ENCODE measurements around the gene GNB1L. TPM values are rescaled to one million over a fixed set of nuclear protein-coding genes. Genes with fewer than 3 reads are reported as not detected.

GNB1L gene
- total and polyA plus RNA-seq, 9 of the 15 experiments (the other 6 are each of a cell fraction or from before 2014, with no cell fraction given): 0.56 to 50.5 (median 10.2) TPM

DNA sequence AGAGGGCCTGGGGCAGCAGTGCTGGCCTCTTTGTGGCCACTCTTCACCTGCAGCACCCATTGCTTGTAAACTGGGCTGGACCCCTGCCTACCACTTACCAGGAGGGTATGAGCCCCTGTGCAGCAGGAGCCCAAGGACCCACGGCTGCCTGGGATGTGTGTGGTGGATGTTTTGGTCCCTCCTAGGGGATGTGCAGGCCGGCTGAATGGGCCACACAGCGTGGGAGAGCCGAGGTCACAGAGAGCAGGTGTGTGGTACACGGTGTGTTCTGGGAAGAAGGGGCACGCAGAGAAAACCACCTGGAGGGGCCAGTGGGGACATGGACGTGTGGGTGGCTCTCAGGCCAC is 19.3 kb upstream of the GNB1L start (continued):
- no peak for TF ChIP-seq ZNF311 (CRISPR knock-in tag; IDR thresholded peaks at IDR 0.05)
- TF ChIP-seq ZNF134 (CRISPR knock-in tag; conservative IDR thresholded peaks at IDR 0.05): no peak
- 0 out of 2 replicates have a peak, but pooled peaks have one; percentile 11 for TF ChIP-seq HIVEP1 (CRISPR knock-in tag; IDR thresholded peaks at IDR 0.05)
- no peak for TF ChIP-seq ZNF239 (CRISPR knock-in tag; IDR thresholded peaks at IDR 0.05)
- TF ChIP-seq ZNF165 (CRISPR knock-in tag; IDR thresholded peaks at IDR 0.05; ENCODE audit: borderline replicate concordance): 0 out of 2 replicates have a peak, but pooled peaks have one; percentile 48
- 0 out of 2 replicates have a peak, but pooled peaks have one; percentile 64 for TF ChIP-seq HDAC6 (IDR thresholded peaks at IDR 0.05; ENCODE audit: low read depth, low read length)

DNA sequence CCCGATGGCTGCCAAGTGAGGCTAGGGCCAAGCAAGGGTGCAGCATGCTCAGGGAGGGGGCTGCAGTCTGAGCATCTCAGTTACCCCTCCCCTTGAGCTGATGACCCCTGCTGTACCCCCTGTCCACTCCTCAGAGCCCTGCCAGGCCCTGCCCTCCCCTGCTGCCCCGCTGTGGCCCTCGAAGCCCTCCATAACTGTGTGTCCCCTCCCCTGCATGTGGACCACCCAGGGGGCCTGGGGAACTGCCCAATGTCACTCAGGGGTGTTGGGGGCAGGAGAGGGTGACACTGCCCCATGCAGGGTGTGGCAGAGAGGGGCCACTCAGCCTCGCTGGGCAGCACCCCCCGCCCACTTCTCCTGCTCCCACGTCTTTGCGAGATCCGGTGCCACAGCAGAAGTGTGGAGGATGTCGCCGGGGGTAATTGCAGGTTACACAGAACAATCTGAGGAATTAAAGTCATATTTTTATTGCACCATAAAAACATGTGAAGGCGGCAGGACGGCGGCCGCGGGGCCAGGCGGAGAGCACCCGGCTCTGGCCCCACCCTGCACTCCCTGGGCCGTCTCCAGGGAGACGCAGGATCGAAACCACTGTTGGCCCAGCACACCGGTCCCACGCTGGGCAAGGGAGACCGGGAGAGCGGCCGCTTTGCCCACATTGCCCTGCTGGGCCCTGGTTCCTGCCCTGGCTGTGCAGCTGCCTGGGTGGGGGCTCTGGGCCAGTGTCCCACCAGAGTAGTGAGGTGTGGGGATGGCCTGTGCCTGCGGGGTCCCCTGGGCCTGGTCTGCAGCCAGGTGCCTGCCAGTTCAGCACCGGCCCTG is 18.7 kb upstream of the GNB1L start:
- peaks cover 13% of the 10 kb centered on the region for H4K20me1 ChIP-seq (replicated peaks; ENCODE audit: control insufficient read depth, insufficient read depth, low read length)
- H3K27ac ChIP-seq (ENCODE audit: extremely low read depth, low read depth, low read length): no peak overlapping the region
- ChIA-PET POLR2A (interaction anchor here (0.7 to 4.4 kb wide), 4 partner anchors 8 to 254 kb away, joined by 3 to 26 read pairs (median 10); no protein-coding TSS in a partner anchor), CTCF (ENCODE audit: low intra/inter-chr PET ratio) (no interaction called here)
- H3K4me3 ChIP-seq: no peak overlapping the region
- peaks cover 2 to 29% of the 10 kb centered on the region in 2 experiments; a peak in 3 of 5 replicates for H3K27me3 ChIP-seq (ENCODE audit: control insufficient read depth in 2 of 2, insufficient read depth in 2 of 2, low read length in 2 of 2)
- peak overlapping the region in 1 of 2 experiments; percentile 81; a peak in 2 of 4 replicates for H3K9ac ChIP-seq (ENCODE audit: insufficient read depth in 1 of 2, low read depth in 2 of 2, low read length in 2 of 2)
- H3K4me2 ChIP-seq (ENCODE audit: insufficient read depth, low read length): no peak overlapping the region
- no peak; the same call in 2 of the 3 replicates for ATAC-seq
- no peaks in the 10 kb centered on the region for H3K79me2 ChIP-seq (ENCODE audit: control insufficient read depth, insufficient read depth, low read length)
- no peak for FAIRE-seq
- peaks cover 8 to 97% of the 10 kb centered on the region in 2 experiments; a peak in 4 of 5 replicates for H3K4me1 ChIP-seq (replicated peaks in 1 of 2; ENCODE audit: control insufficient read depth in 2 of 2, insufficient read depth in 2 of 2, low read length in 2 of 2)
- BruUV-seq (replicated peaks): no TSS peak
- no peaks in the 10 kb centered on the region for H3K9me1 ChIP-seq (ENCODE audit: control insufficient read depth, insufficient read depth, low read length)
- no peak overlapping the region for H2AFZ ChIP-seq (ENCODE audit: low read depth, low read length)
- intact Hi-C loops (cut with micrococcal nuclease) (no loop called here), in situ Hi-C loops (cut with MboI) (no loop called here)
- H3K9me3 ChIP-seq (replicated peaks; ENCODE audit: control insufficient read depth, insufficient read depth, low read depth, low read length): no peaks in the 10 kb centered on the region
- WGBS (ENCODE audit: insufficient coverage, low coverage, missing lambda C conversion rate): 50% methylated on average over 27 of the region's 27 CpGs
- no peak for DNase-seq (ENCODE audit: extremely low read depth in 1 of 4, low spot score in 3 of 4)
- H3K36me3 ChIP-seq (ENCODE audit: control insufficient read depth, insufficient read depth, low read length): no peaks in the 10 kb centered on the region
- TF ChIP-seq ZFP1 (CRISPR knock-in tag; IDR thresholded peaks at IDR 0.05) (no peak), EGR1 (conservative IDR thresholded peaks at IDR 0.05) (0 out of 2 replicates have a peak, but pooled peaks have one; percentile 20), ZNF699 (CRISPR knock-in tag; IDR thresholded peaks at IDR 0.05; ENCODE audit: insufficient replicate concordance) (no peak), PCBP1 (IDR thresholded peaks at IDR 0.05; ENCODE audit: low read depth, low read length, poor library complexity, severe bottlenecking) (peak; percentile 36), DNMT1 (IDR thresholded peaks at IDR 0.05) (no peak)
- TF ChIP-seq, protein P1, sequence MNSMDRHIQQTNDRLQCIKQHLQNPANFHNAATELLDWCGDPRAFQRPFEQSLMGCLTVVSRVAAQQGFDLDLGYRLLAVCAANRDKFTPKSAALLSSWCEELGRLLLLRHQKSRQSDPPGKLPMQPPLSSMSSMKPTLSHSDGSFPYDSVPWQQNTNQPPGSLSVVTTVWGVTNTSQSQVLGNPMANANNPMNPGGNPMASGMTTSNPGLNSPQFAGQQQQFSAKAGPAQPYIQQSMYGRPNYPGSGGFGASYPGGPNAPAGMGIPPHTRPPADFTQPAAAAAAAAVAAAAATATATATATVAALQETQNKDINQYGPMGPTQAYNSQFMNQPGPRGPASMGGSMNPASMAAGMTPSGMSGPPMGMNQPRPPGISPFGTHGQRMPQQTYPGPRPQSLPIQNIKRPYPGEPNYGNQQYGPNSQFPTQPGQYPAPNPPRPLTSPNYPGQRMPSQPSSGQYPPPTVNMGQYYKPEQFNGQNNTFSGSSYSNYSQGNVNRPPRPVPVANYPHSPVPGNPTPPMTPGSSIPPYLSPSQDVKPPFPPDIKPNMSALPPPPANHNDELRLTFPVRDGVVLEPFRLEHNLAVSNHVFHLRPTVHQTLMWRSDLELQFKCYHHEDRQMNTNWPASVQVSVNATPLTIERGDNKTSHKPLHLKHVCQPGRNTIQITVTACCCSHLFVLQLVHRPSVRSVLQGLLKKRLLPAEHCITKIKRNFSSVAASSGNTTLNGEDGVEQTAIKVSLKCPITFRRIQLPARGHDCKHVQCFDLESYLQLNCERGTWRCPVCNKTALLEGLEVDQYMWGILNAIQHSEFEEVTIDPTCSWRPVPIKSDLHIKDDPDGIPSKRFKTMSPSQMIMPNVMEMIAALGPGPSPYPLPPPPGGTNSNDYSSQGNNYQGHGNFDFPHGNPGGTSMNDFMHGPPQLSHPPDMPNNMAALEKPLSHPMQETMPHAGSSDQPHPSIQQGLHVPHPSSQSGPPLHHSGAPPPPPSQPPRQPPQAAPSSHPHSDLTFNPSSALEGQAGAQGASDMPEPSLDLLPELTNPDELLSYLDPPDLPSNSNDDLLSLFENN (IDR thresholded peaks at IDR 0.05; ENCODE audit: low read depth in 2 of 2, low read length in 2 of 2): no peak
- TF ChIP-seq, protein P2, sequence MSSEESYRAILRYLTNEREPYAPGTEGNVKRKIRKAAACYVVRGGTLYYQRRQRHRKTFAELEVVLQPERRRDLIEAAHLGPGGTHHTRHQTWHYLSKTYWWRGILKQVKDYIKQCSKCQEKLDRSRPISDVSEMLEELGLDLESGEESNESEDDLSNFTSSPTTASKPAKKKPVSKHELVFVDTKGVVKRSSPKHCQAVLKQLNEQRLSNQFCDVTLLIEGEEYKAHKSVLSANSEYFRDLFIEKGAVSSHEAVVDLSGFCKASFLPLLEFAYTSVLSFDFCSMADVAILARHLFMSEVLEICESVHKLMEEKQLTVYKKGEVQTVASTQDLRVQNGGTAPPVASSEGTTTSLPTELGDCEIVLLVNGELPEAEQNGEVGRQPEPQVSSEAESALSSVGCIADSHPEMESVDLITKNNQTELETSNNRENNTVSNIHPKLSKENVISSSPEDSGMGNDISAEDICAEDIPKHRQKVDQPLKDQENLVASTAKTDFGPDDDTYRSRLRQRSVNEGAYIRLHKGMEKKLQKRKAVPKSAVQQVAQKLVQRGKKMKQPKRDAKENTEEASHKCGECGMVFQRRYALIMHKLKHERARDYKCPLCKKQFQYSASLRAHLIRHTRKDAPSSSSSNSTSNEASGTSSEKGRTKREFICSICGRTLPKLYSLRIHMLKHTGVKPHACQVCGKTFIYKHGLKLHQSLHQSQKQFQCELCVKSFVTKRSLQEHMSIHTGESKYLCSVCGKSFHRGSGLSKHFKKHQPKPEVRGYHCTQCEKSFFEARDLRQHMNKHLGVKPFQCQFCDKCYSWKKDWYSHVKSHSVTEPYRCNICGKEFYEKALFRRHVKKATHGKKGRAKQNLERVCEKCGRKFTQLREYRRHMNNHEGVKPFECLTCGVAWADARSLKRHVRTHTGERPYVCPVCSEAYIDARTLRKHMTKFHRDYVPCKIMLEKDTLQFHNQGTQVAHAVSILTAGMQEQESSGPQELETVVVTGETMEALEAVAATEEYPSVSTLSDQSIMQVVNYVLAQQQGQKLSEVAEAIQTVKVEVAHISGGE (CRISPR knock-in tag; IDR thresholded peaks at IDR 0.05): 0 out of 6 replicates have a peak, but pooled peaks of 1 of the 3 experiments have one; percentile 9
